ELR (cell line): ENCODE data around the gene UCKL1.
"Not testable (repeated sequence)": the region's sequence is repeated elsewhere in the genome, so short reads cannot be mapped to it uniquely, and the experiment has no call there.

Experiments
- DNase-seq: peaks from one replicate; pipeline ENCODE4 v3.0.0-alpha.2; 2015; ENCODE audit warnings: low read depth

UCKL1 gene

GRCh38 chr20:63972312-63973159, 16.3 kb upstream of the UCKL1 start:
- peak; percentile 66 for DNase-seq

- not testable (repeated sequence) for DNase-seq
Observed at GRCh38 chr20:63971960-63972311, 15.7 kb upstream of the UCKL1 start.

GRCh38 chr20:63970714-63971431, 14.7 kb upstream of the UCKL1 start:
- no peak for DNase-seq

DNA sequence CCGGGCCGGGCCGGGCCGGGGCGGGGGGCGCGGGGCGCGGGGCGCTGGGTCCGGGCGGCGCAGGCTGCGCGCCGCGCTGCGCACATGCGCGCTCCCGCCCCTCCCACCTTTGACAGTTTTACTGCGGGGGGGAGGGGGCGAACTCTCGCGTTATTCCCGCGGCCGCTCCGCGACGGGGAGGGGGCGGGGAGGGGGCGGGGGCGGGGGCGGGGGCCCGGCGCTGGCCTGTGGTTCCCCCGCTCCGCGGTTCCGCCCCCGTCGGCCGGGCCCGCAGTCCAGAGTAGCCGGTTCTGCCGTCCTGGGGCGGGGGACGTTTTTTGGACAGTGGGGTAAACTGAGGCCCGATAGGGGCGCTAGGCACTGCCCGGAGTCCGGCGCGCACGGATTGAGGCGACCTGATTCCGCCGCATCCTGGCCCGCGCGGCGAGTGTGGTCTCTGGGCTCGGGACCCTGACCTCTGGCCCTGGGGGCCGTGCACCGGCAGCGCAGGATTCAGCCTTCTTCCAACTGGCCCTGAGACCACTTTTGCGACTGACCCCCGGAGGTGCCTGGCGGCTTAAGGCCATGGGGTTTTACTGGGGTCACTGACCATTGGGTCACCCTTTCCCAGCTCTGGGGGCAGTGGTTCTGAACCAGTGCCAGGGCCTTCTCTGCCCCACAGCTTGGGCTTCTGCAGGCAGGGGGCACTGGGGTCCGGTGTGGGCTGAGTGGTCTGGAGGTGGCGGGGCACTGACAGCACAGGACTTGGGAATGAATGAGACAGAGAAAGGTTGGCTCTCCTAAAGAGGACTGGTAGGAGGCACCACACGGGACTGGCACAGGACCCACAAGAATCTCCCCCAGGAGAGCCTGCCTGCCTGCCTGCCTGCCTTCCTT, 13.9 kb upstream of the UCKL1 start, which contains the start of gene ZNF512B:
TSS of gene ZNF512B (minus strand) at position 93 of the 876 bp plus-strand sequence. CDS start 1,980 bp downstream, outside the sequence.
- DNase-seq, result peak; percentile 80

GRCh38 chr20:63968928-63969760, 12.9 kb upstream of the UCKL1 start:
- DNase-seq, result peak; percentile 39

DNA sequence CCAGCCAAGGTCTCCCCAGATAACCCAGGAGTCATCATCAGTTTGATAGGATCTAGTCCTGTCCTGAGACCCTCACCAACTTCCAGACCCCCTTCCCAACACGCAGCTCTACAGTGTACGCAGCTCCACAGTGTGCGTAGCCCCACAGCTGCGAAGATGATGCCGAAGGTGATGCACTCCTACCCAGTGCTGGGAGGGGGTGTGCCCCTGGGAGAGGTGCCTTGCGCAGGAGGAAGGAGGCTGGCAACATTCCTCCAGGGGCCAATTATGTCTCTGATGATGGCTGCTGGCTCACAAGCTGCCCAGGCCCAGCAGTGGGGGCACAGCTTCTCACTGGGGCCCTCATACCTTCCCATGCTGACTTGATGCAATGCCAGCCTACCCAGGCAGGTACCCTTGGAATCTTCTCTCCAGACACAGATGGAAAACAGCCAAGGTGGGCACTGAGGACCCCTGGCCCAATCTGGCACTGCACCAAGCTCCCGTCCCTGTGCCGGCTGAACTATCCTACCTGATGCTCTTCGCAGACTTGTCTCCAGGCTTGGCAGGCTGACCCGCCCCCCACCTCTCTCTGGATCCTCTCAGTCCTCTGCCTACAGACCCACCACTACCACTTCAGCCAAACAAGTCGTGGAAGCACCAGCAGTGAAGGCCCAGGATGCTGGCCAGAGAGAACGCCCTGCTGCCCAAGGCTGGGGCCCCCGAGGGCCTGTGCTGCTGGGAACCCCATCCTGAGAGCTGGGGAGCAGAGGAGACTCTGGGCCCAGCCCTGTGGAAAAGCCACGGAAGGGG, 12.1 kb upstream of the UCKL1 start:
- DNase-seq, result no peak

GRCh38 chr20:63967330-63968135, 11.3 kb upstream of the UCKL1 start:
- no peak for DNase-seq

- no peak for DNase-seq
Observed at GRCh38 chr20:63966944-63967322, 10.7 kb upstream of the UCKL1 start.

DNA sequence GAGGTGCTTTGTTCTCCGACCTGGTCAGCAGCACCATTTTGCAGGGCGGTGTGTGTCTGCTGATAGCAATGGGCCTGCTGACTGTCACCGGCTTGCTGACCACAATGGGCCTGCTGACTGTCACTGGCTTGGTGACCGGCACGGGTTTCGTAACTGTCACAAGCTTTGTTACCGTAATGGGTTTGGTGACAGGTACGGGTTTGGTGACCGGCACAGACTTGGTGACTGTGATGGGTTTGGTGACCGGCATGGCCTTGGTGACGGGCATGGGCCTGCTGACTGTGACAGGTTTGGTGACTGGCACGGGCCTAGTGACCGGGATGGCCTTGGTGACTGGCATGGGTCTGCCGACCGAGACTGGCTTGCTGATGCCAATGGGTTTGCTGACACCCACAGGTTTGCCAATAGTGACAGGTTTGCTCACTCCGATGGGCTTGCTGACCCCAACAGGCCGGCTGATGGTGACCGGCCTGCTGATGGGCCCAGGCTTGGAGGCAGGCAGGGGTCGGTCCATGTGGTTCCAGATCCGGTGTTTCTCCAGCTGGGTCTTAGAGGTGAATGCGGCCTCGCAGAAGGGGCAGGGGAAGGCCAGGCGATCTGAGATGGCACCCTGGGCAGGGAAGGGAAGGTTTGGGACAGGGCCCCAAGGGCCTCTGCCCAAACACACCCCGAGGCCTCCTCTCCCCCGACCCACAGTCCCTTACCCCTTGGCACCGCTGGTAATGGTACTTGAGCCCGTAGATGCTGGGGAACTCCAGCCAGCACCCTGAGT, 10.1 kb upstream of the UCKL1 start:
- DNase-seq, result no peak

- DNase-seq, result no peak
Observed at GRCh38 chr20:63964412-63964811, 8.2 kb upstream of the UCKL1 start.

DNA sequence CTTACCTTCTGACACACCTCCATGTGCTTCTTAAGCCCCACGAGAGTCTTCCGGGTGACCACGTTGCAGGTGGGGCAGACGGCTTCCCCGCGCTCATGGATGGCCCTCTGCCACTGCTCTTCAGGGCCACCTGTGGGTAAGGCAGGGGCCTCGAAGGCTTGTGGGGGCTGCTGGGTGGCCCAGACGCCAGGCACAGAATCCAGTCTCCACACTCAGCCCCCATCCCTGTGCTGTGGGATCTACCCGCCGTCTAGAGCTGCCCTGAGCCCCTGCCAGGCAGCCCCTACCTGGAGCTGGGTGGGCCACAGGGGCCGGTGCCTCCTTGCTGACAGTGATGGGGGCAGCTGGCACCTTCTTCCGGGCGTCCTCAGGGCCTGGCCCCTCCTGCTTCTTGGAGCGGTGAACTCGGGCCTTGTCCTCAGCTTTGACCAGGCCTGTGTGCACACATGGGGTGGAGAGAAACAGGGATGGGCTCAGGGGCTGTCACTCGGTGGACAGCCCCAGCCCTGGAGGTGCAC, 7.6 kb upstream of the UCKL1 start:
- no peak for DNase-seq

DNA sequence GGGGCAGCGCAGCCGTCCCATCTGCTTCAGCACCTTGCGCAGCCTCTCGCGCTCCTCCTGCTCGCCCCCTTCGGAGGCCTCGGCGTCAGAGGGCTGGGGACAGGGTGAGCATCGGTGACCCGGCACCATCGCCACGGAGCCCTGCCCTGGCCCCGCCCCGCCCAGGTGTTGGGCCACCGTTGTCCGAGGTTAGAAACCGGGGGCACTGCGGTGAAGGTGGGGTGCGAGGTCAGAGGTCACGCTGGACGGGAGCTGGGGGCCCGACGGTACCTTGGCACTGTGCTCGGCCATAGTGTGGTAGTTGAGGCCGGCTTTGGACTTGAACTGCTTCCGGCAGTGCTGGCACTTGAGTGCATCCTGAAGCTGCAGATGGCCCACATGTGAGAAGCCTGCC, 7.1 kb upstream of the UCKL1 start:
- no peak for DNase-seq

DNA sequence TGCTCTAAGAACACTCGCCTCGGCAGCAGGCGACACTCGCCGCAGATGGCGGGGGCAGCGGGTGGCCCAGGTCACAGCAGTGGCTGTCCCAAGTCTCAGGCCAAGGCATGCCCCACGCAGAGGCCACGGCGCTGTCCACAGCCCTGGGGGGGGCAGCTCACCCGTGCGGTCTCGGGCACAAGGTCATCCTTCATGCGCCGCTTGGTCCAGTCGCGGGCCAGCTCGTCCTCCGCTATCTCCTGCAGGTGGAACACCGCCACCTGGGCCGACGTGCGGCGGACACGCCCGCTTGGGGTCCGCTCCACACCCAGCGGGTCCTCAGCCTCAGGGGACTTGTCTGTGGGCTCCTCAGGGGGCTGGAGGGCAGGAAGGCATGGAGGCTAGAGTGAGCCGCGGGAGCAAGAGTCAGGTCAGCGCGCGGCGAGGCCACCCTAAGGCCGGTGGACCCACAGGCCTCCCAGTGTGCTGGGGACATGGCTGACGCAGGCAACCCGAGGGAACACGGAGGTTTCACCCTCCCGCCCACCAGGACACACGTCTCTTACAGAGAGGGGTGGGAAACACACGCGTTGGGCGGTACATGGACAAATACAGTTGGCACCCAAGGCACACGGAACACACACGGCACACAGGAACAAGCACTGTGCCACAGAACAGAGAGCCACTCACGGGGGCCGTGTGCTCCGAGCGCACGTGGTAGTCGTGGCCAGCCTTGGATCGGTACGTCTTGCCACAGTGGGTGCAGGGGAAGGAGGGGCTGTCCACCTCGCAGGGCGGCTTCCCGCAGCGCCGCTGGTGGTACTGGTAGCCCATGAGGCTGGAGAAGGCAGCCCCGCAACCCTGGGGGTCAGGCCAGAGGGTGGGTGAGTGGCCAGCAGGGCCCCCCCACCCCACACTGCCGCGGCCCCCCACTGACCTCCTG, 6.5 kb upstream of the UCKL1 start:
- no peak for DNase-seq

GRCh38 chr20:63961664-63962425, 5.6 kb upstream of the UCKL1 start:
- DNase-seq, result no peak

- not testable (repeated sequence) for DNase-seq
Observed at GRCh38 chr20:63960654-63961621, 4.7 kb upstream of the UCKL1 start.

DNA sequence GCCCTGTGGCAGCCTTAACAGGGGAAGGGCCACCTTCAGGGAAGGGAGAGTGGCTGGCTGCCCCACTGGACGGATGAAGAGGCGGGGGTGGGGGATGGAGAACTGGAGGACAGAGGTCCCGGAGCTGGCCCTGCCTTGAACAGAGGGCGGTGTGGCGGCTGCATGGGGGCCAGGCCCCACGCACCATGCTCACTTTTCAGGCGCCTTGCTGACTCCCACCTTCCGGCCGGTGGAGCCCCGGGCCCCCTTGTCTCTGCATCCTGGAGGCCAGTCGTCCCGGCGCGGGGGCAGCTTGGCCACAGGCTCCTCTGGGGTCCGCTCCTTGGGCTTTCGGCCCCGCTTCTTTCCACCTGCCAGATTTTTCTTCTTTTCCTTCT, 3.5 kb upstream of the UCKL1 start:
- no peak for DNase-seq
